ENCODE data around the gene TBC1D8.

Gene TBC1D8

GRCh38 chr2:101111262-101111838, 39.8 kb downstream of the TBC1D8 start:
- no peak for DNase-seq

DNA sequence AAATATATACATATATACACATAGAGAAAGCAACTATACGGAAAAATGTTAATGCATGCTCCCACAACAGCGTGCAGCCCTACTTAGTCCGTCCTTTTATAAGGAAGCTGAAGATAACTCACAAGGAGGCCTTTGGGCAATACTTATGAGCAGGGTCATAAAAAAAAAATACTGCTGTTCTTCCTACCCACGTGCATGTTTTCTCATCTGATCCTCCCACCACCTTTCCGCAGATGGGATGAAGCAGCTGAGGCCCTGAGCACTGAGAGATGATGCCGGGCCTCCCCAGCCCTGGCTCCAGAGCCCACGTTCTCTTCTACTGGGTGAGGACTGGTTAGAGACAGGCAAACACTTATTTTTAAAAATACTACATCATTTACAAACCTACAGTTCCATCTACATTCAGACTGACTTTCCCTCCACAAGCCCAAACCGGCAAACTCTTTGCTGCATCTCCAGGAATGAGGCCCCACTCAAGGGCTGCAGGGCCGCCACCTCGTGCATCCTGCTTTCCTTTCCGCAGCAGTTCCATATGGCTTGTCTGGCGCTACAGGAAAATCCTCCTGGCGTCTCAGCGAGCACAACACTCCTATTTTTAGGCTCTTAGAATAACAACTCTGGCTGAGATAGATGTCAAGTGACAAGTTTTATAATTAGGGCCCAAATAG, 41.6 kb downstream of the TBC1D8 start:
- no peak for DNase-seq

GRCh38 chr2:101108357-101108756, 42.8 kb downstream of the TBC1D8 start:
- DNase-seq: no peak

- DNase-seq: no peak
Observed at GRCh38 chr2:101107241-101107640, 43.9 kb downstream of the TBC1D8 start.

DNA sequence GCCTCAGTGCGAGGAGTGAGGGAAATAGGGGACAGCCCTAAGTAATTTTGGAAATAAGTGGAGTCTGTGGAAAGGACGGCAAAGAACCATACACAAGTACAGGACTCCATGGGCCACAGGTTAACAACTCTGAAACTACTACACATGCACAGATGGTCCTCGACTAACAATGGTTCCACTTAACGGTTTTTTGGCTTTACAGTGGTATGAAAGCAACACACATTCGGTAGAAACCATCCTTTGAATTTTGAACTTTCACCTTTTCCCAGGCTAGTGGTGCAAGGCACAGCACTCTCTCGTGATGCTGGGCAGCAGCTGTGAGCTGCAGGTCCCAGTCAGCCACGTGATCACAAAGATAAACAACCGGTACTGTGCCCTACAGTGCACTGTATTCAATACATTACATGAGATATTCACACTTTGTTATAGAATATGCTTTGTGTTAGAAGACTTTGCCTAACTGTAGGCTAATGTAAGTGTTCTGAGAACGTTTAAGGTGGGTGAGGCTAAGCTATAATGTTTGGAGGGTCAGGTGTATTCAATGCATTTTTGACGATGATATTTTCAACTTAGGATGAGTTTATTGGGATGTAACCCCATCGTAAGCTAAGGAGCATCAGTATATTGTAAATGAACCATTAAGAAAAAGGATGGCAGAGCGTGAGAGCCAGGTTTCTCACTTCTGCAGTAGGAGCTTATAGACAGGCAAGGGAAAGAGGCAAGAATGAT, 44.6 kb downstream of the TBC1D8 start:
- no peak for DNase-seq

DNA sequence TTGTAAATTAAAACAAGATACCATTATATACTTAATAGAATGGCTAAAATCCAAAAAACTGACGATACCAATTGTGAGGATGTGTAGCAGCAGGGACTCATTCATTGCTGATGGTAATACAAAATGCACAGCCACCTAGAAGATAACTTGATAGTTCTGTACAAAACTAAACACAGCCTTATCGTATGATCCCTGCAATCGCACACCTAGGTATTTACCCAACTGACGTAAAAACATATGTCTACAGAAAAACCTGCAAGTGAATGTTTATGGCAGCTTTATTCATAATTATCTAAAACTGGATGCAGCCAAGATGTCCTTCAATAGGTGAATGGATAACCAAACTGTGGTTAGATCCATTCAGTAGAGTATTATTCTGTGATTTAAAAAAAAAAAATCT, 45.5 kb downstream of the TBC1D8 start:
- DNase-seq: no peak

DNA sequence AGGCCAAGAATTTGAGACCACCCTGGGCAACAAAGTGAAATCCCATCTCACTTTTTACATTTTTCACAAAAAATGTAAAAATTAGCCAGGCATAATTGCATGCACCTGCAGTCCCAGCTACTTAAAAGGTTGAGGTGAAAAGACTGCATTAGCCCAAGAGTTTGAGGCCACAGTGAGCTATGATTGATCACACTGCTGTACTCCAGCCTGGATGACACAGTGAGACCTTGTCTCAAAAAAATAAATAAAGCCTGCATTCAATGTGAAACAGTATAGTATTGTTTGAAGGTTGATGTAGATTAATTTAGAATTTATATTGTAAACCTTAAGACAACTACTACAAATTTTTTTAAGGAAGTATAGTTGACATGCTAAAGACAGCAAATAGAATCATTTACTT, 53.5 kb downstream of the TBC1D8 start:
- no peak for DNase-seq

DNA sequence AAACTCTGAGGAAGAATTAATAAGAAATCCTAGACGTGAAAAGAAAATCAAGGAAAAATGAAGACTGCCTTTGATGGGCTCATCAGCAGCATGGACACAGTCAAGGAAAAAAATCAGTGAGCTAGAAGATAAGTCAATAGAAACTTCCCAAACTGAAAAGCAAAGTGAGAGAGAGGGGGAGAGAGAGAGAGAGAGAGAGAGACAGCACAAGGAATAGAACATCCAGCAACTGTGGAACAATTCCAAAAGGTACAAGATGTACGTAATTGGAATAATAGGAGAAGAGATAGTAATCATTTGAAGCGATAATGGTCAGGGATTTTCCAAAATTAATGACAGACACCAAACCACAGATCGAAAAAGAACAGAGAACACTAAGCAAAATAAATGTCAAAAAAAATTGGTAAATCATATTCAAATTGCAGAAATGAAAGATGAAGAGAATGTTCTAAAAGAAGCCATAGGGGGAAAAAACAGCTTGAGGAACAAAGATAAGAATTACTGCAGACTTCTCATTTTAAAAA, 54.5 kb downstream of the TBC1D8 start:
- DNase-seq: no peak

DNA sequence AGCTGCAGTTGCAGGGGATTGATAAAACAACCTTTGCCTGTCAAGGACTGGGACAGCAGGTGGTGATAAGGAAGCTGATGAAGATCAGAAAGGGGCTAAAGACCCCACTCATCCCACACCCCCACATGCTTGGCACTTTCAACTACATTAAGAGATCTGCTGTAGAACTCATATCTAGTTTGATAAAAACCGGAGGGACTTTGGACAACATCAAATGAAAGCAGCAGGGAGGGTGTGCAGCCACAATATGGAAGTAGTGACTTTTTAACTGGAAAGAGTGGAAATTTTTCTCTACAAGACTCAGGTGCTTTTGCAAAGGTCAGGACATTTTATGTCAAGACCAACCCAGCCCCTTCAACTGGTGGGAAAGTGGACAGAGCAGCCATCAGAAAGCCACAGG, 56.8 kb downstream of the TBC1D8 start:
- DNase-seq: no peak

DNA sequence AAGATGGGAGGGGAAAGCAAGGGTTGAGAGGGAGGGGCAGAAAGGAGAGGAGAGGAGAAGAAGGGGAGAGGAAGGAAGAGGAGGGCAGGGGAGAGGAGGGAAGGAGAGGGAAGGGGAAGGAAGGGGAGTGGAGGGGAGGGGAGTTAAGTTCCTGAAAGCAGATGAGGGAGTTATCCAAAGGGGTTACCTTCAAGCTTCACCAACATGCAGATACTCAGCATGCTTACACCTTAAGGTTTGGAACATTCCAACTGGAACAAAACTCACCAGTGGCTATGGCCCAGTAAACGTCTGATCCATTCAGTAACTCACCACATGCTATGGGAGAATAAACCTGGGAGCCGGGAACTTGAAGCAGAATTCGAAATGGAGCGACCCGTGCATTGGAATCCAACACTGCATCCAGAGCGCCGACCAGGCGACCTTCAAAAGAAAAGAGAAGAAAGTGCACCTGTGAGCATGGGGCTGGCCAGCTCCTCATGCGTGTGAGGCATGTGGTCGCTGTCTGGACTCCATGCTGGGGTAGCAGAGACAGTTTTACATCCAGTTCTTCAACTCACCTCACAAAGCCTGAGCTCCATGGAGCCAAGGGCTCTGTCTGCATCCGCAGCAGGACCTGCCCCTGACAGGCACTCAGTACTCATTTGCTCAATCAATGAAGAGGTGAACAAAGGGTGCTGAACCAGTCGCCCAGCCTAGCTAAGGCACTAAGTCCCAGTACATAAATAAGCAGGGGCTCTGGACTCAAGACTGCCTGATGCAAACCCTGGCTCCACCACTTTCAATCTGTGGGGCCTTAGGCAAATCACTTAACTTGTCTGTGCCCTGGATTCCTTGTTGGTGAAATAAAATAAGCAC, 61.0 kb downstream of the TBC1D8 start:
- no peak for DNase-seq

DNA sequence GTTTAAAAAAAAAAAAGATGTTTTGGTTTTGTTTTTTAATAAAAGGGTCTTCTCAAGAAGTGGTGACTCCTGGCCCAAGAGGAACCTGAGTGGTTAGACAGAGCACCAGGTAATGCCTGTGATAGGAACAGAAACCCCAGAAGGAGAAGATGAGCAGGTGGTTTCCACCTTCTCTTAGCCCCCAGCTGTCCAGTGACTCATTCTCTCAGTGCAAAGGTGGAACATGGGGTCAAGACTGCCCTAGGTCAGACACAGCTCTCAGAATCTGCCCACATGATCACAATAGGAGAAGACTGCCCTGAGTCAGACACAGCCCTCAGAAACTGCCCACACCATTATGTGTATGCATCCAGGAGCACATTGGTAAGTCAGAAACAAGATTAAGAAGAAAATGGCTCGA, 61.8 kb downstream of the TBC1D8 start:
- DNase-seq: no peak

DNA sequence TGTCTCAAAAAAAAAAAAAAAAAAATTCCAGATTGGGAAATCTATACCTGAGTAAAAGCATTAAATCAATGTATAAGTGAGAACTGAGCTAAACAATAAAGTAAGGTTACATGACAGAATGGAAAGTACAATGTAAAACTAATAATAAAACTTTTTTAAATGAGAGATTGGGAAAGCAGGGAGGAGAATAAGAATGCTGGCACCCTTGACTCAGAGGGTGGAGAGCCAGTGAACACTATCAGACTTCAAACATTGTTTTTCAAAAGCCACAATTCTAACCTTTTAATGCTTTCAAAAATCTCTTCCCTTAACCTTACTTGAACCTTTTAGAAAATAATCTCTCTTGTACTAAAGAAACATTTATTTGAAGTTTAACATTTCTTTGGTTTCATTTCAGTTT, 63.5 kb downstream of the TBC1D8 start:
- DNase-seq: no peak

GRCh38 chr2:101083613-101084012, 67.6 kb downstream of the TBC1D8 start:
- DNase-seq: no peak

- DNase-seq: no peak
Observed at GRCh38 chr2:101082998-101083397, 68.2 kb downstream of the TBC1D8 start.

DNA sequence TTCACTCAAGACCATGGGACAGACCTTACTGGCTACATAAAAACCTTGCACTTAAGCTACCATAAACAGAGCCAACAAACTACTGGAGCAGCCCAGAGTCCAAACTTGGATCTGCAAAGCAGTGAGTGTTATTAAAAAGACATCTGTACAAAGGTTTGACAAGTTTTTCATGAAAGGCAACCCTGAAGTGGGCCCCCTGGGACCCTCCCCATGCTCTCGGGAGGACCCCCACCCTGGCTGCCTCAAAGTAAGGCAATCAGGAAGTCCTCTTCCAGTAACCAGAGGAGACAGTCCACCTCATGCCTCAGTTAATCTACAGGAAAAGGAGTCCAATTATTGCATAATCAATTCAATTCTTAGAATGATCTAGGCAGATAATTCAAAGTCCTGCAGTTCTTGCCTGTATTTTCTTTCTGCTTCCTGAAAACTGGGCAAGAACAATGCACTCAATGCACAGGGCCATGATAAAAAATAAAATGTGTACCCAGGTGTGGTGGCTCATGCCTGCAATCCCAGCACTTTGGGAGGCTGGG, 69.7 kb downstream of the TBC1D8 start:
- no peak for DNase-seq

DNA sequence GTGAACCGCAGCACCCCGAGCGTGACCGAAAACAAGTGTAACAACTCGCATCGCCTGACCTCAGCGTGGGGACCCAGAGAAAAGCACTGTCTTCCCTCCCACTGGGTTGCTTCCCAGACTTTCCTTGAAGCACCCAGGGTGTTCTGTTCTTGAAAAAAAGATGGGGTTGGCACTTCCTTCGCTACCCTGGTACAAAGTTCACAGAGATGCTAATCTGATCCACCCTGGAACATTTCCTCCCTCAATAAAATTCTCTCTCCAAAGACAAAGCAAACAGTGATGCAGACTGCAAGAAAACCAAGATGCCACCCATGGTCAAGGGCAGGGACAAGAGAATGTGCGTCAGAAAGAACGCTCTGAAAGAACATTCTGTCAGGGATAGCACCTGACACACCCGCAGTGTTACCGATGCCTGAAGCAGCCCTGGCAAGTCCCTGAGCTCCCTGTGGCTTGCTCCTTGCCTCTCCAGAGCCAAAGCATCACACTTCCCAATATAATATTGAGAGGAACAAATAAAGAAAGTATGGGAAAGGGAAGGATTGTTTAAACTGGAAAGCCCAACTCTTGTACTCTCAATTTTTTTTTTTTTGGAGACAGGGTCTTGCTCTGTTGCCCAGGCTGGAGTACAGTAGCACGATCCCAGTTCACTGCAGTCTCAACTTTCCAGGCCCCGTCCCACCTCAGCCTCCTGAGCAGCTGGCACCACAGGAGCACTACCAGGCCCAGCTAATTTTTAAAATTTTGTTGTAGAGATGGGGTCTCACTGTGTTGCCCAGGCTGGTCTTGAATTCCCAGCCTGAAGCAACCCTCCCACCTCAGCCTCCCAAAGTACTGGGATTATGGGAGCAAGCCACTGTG, 70.7 kb downstream of the TBC1D8 start:
- no peak for DNase-seq

- no peak for DNase-seq
Observed at GRCh38 chr2:101076581-101076980, 74.6 kb downstream of the TBC1D8 start.

DNA sequence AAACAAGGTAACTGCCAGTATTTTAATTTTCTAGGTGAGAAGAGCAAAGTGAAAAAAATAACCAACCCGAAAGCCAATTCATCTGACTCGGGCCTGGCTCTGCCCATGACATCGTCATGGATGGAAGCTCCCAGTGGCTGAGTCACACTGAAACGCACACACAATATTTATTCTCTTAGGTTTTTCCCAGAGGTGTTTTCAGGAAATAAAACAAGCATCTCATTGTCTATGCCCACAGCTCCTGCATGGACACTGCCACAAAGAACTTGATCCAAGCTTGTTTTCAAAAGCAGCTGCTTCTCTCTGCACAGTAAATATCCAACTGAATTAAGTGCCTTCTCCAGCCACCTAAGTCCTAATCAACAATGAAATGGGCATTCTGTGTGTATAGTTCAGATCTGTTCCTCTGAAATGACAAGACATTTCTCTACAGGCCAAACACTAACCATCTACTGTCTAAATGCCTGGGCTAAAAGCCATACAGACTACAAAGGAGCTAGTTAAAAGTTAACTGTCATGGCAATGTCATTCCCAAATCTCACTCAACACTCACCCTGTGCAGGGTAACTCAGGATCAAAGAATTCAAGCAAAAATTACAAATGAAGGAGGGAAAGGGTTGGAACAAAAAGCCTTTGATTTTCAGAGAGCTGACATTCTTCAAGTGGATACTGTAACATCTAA, 86.2 kb downstream of the TBC1D8 start:
- no peak for DNase-seq

GRCh38 chr2:101064505-101064867, 86.7 kb downstream of the TBC1D8 start:
- DNase-seq: no peak

GRCh38 chr2:101064125-101064502, 87.1 kb downstream of the TBC1D8 start:
- no peak for DNase-seq
